Measurements from ENCODE around the gene PLEKHG7.

The PLEKHG7 gene

GRCh38 chr12:92706594-92706993 lies 3.8 kb downstream of the PLEKHG7 start:
- in situ Hi-C loops (cut with HindIII; ENCODE audit: low sequenced_read_pairs), result no loop called here

GRCh38 chr12:92707926-92708325 lies 5.1 kb downstream of the PLEKHG7 start:
- in situ Hi-C loops (cut with HindIII; ENCODE audit: low sequenced_read_pairs), result no loop called here

GRCh38 chr12:92715625-92716024 lies 12.8 kb downstream of the PLEKHG7 start:
- in situ Hi-C loops (cut with HindIII; ENCODE audit: low sequenced_read_pairs), result no loop called here

- in situ Hi-C loops (cut with HindIII; ENCODE audit: low sequenced_read_pairs), result no loop called here
Measured at GRCh38 chr12:92717202-92717601, 14.4 kb downstream of the PLEKHG7 start.

GRCh38 chr12:92718483-92718990 lies 15.7 kb downstream of the PLEKHG7 start:
- in situ Hi-C loops (cut with HindIII; ENCODE audit: low sequenced_read_pairs), result no loop called here

GRCh38 chr12:92719674-92720073 lies 16.9 kb downstream of the PLEKHG7 start:
- in situ Hi-C loops (cut with HindIII; ENCODE audit: low sequenced_read_pairs), result no loop called here

- in situ Hi-C loops (cut with HindIII; ENCODE audit: low sequenced_read_pairs), result no loop called here
Measured at GRCh38 chr12:92721130-92721529, 18.3 kb downstream of the PLEKHG7 start.

- in situ Hi-C loops (cut with HindIII; ENCODE audit: low sequenced_read_pairs), result no loop called here
Measured at GRCh38 chr12:92721656-92722055, 18.9 kb downstream of the PLEKHG7 start.

- in situ Hi-C loops (cut with HindIII; ENCODE audit: low sequenced_read_pairs), result no loop called here
Measured at GRCh38 chr12:92722897-92723296, 20.1 kb downstream of the PLEKHG7 start.

GRCh38 chr12:92726850-92727249 lies 24.1 kb downstream of the PLEKHG7 start:
- in situ Hi-C loops (cut with HindIII; ENCODE audit: low sequenced_read_pairs), result no loop called here

- in situ Hi-C loops (cut with HindIII; ENCODE audit: low sequenced_read_pairs), result no loop called here
Measured at GRCh38 chr12:92729773-92730305, 27.1 kb downstream of the PLEKHG7 start.

GRCh38 chr12:92730758-92731157 lies 28.0 kb downstream of the PLEKHG7 start:
- in situ Hi-C loops (cut with HindIII; ENCODE audit: low sequenced_read_pairs), result no loop called here

- in situ Hi-C loops (cut with HindIII; ENCODE audit: low sequenced_read_pairs), result no loop called here
Measured at GRCh38 chr12:92732216-92732615, 29.4 kb downstream of the PLEKHG7 start.

GRCh38 chr12:92732716-92733115 lies 29.9 kb downstream of the PLEKHG7 start:
- in situ Hi-C loops (cut with HindIII; ENCODE audit: low sequenced_read_pairs), result no loop called here

- in situ Hi-C loops (cut with HindIII; ENCODE audit: low sequenced_read_pairs), result no loop called here
Measured at GRCh38 chr12:92733181-92733580, 30.4 kb downstream of the PLEKHG7 start.

GRCh38 chr12:92733661-92734060 lies 30.9 kb downstream of the PLEKHG7 start:
- in situ Hi-C loops (cut with HindIII; ENCODE audit: low sequenced_read_pairs), result no loop called here

GRCh38 chr12:92735131-92735721 lies 32.4 kb downstream of the PLEKHG7 start:
- in situ Hi-C loops (cut with HindIII; ENCODE audit: low sequenced_read_pairs), result no loop called here

GRCh38 chr12:92736605-92737004 lies 33.8 kb downstream of the PLEKHG7 start:
- in situ Hi-C loops (cut with HindIII; ENCODE audit: low sequenced_read_pairs), result no loop called here

- in situ Hi-C loops (cut with HindIII; ENCODE audit: low sequenced_read_pairs), result no loop called here
Measured at GRCh38 chr12:92737855-92738850, 35.4 kb downstream of the PLEKHG7 start.

- in situ Hi-C loops (cut with HindIII; ENCODE audit: low sequenced_read_pairs), result no loop called here
Measured at GRCh38 chr12:92739113-92739512, 36.3 kb downstream of the PLEKHG7 start.

- in situ Hi-C loops (cut with HindIII; ENCODE audit: low sequenced_read_pairs), result no loop called here
Measured at GRCh38 chr12:92740411-92740810, 37.6 kb downstream of the PLEKHG7 start.

GRCh38 chr12:92743026-92743425 lies 40.2 kb downstream of the PLEKHG7 start:
- in situ Hi-C loops (cut with HindIII; ENCODE audit: low sequenced_read_pairs), result no loop called here

Measured in DLD1 (cell line).